Measurements from ENCODE around the gene PDZD7.

GRCh38 chr10:101071267-101071884 is 40.4 kb upstream of the PDZD7 start:
- no peak for TF ChIP-seq CTCF (IDR thresholded peaks at IDR 0.05)
- TF ChIP-seq POLR2A (IDR thresholded peaks at IDR 0.05) = no peak
- peak in 1 of 2 donors; percentile 37 for TF ChIP-seq POLR2AphosphoS5 (IDR thresholded peaks at IDR 0.05)
